PC-9 (cell line): ENCODE results near the gene EHBP1. TPM values are rescaled to one million over a fixed set of nuclear protein-coding genes. Genes with fewer than 3 reads are reported as not detected.

Source experiments
- BruUV-seq: library from RNA; stranded (reverse); fragments of 400-500 nt; replicated peaks from 2 replicates; lab custom pipeline; 2021; lab: Mats Ljungman, UMichigan
- CTCF ChIA-PET: fragments of 300-600 bp; sonication (Branson Sonifier 250); formaldehyde crosslinking; loops from one replicate; lab custom pipeline; 2022; ENCODE audit warnings: antibody characterized with exemption; lab: Charles Lee
- POLR2A ChIA-PET: fragments of 300-600 bp; sonication (Branson Sonifier 250); formaldehyde crosslinking; loops from one replicate; lab custom pipeline; 2022; ENCODE audit warnings: antibody characterized with exemption; ENCODE audit not compliant: unreplicated experiment; lab: Charles Lee
- DNase-seq, 2 experiments: peaks; one replicate each; pipeline versions ENCODE4 v3.0.0 to v3.0.0-alpha.2; 2015 to 2022; ENCODE audit warnings: mixed read lengths in 1 of 2
- H2AFZ ChIP-seq: fragments of 200-600 bp; sonication (generic); 2 replicates; pipeline ENCODE4 v1.8.1; 2017; ENCODE audit warnings: antibody characterized with exemption
- H3F3A ChIP-seq: fragments of 200-600 bp; sonication (generic); 2 replicates; pipeline ENCODE4 v1.8.1; 2017; ENCODE audit warnings: antibody characterized with exemption, mild to moderate bottlenecking, low read depth; ENCODE audit not compliant: insufficient read depth
- H3K27ac ChIP-seq: fragments of 200-600 bp; sonication (generic); 2 replicates; pipeline ENCODE4 v1.6.1; 2016; ENCODE audit warnings: mixed run types
- H3K27me3 ChIP-seq: fragments of 200-600 bp; sonication (generic); 2 replicates; pipeline ENCODE4 v1.6.1; 2016; ENCODE audit warnings: low read depth, mixed run types; ENCODE audit not compliant: insufficient read depth
- H3K36me3 ChIP-seq: fragments of 200-600 bp; sonication (generic); 2 replicates; pipeline ENCODE4 v1.6.1; 2016; ENCODE audit warnings: low read depth, mixed run types
- H3K4me1 ChIP-seq: fragments of 200-600 bp; sonication (generic); replicated peaks from 2 replicates; pipeline ENCODE4 v1.6.1; 2016; ENCODE audit warnings: mixed run types; ENCODE audit not compliant: insufficient read depth
- H3K4me2 ChIP-seq: fragments of 200-600 bp; sonication (generic); 2 replicates; pipeline ENCODE4 v1.6.1; 2017; ENCODE audit warnings: mixed run types
- H3K4me3 ChIP-seq: fragments of 200-600 bp; sonication (generic); 2 replicates; pipeline ENCODE4 v1.6.1; 2016; ENCODE audit warnings: mixed run types
- H3K79me2 ChIP-seq: fragments of 200-600 bp; sonication (generic); 2 replicates; pipeline ENCODE4 v1.6.1; 2017; ENCODE audit warnings: low read depth, mixed run types
- H3K9me2 ChIP-seq: fragments of 200-600 bp; sonication (generic); 2 replicates; pipeline ENCODE4 v1.8.1; 2017; ENCODE audit warnings: mild to moderate bottlenecking; ENCODE audit not compliant: insufficient read depth
- H3K9me3 ChIP-seq: fragments of 200-600 bp; sonication (generic); 2 replicates; pipeline ENCODE4 v1.8.1; 2016; ENCODE audit warnings: low read depth; ENCODE audit not compliant: insufficient read depth
- H4K20me1 ChIP-seq: fragments of 200-600 bp; sonication (generic); 2 replicates; pipeline ENCODE4 v1.8.1; 2017; ENCODE audit not compliant: insufficient read depth
- EZH2 ChIP-seq: fragments of 200-600 bp; sonication (generic); IDR thresholded peaks from 2 replicates; pipeline ENCODE4 v1.8.0; 2017; ENCODE audit warnings: antibody characterized with exemption, low read depth
- intact Hi-C: fragments of 100-400 bp; cut with micrococcal nuclease; formaldehyde crosslinking; loops from one replicate; pipeline ENCODE4 v1.10.0; 2022; ENCODE audit not compliant: unreplicated experiment
- total RNA-seq: library from RNA; stranded (reverse); gene quantifications from 2 replicates; pipeline ENCODE4 v1.2.3, GENCODE V29; 2021
- TF ChIP-seq, protein P1 (sequence below): fragments of 200-600 bp; sonication (generic); conservative IDR thresholded peaks from 2 replicates; pipeline ENCODE4 v1.6.1; 2017; ENCODE audit warnings: mixed run types, antibody characterized with exemption, mild to moderate bottlenecking, moderate library complexity

Gene EHBP1
- total RNA-seq, 1 experiment from 2014 or later, result 100 TPM

- H3K79me2 ChIP-seq, result no peaks in the 10 kb centered on the region
- ChIA-PET CTCF (no interaction called here), POLR2A (no interaction called here)
- no peak overlapping the region for H2AFZ ChIP-seq
- no peak overlapping the region for H3K4me2 ChIP-seq
- TF ChIP-seq, protein P1, sequence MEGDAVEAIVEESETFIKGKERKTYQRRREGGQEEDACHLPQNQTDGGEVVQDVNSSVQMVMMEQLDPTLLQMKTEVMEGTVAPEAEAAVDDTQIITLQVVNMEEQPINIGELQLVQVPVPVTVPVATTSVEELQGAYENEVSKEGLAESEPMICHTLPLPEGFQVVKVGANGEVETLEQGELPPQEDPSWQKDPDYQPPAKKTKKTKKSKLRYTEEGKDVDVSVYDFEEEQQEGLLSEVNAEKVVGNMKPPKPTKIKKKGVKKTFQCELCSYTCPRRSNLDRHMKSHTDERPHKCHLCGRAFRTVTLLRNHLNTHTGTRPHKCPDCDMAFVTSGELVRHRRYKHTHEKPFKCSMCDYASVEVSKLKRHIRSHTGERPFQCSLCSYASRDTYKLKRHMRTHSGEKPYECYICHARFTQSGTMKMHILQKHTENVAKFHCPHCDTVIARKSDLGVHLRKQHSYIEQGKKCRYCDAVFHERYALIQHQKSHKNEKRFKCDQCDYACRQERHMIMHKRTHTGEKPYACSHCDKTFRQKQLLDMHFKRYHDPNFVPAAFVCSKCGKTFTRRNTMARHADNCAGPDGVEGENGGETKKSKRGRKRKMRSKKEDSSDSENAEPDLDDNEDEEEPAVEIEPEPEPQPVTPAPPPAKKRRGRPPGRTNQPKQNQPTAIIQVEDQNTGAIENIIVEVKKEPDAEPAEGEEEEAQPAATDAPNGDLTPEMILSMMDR, result peak; percentile 63
- no peak for TF ChIP-seq EZH2
- H3K4me3 ChIP-seq, result no peak overlapping the region
- no peak for DNase-seq
- no peaks in the 10 kb centered on the region for H3K9me3 ChIP-seq
- H3K9me2 ChIP-seq, result no peaks in the 10 kb centered on the region
- H4K20me1 ChIP-seq, result no peaks in the 10 kb centered on the region
- no peaks in the 10 kb centered on the region for H3K4me1 ChIP-seq
- no peaks in the 10 kb centered on the region for H3F3A ChIP-seq
- intact Hi-C loops, result no loop called here
- H3K27ac ChIP-seq, result no peak overlapping the region
- BruUV-seq, result no TSS peak
- H3K27me3 ChIP-seq, result no peaks in the 10 kb centered on the region
- no peaks in the 10 kb centered on the region for H3K36me3 ChIP-seq
Measured at GRCh38 chr2:63078852-63079606, 373.5 kb downstream of the EHBP1 start.

DNA sequence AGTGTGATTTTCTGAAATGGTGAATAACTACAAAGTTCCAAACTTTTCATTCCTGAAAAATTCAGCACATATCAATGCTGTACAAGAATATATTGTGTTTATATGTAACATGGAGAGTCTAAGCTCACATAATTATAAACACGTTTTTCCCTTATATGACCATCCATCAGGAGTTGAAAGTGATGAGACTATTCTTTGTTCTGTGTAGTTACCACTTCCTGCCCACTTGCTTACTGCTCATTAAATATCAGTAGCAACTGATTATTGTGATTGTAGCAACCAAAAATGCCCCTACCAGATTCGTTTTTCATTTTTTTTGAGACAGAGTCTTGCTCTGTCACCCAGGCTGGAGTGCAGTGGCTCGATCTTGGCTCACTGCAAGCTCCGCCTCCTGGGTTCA is 375.9 kb downstream of the EHBP1 start:
- Histone ChIP-seq H3F3A (no peaks in the 10 kb centered on the region), H3K79me2 (no peaks in the 10 kb centered on the region), H3K9me2 (no peaks in the 10 kb centered on the region), H3K4me1 (no peaks in the 10 kb centered on the region), H4K20me1 (no peaks in the 10 kb centered on the region), H3K4me3 (no peak overlapping the region), H2AFZ (no peak overlapping the region), H3K4me2 (no peak overlapping the region), H3K27ac (no peak overlapping the region), H3K9me3 (no peaks in the 10 kb centered on the region), H3K36me3 (no peaks in the 10 kb centered on the region), H3K27me3 (no peaks in the 10 kb centered on the region)
- DNase-seq, result no peak
- no TSS peak for BruUV-seq
- intact Hi-C loops, result no loop called here
- CTCF ChIA-PET, result interaction anchor here (0.6 kb wide), 1 partner anchor 1030 kb away, joined by 5 read pairs; no protein-coding TSS in a partner anchor
- POLR2A ChIA-PET, result no interaction called here
- no peak for TF ChIP-seq EZH2
- TF ChIP-seq, protein P1, result no peak

DNA sequence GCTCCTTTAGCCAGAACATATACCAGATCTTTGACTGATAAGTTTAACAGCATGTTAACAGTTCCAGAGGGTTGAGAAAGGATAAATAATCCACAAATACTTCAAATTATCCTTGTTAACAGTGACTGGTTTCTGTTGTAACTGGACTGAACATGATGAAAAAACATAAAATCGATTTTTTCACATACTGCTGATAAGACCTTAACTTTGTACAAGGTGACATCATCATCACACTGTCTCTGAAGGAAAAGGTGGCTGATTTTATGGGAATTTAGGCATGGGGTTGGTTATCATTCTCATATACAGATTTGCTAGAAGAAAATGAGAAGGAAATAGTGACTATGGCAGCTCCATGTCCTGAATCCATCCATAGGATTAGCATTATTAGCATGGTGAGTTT is 381.2 kb downstream of the EHBP1 start:
- Histone ChIP-seq H3F3A (no peaks in the 10 kb centered on the region), H3K4me1 (no peaks in the 10 kb centered on the region), H3K4me3 (no peak overlapping the region), H3K27ac (no peak overlapping the region), H3K27me3 (no peaks in the 10 kb centered on the region), H3K4me2 (no peak overlapping the region), H3K79me2 (no peaks in the 10 kb centered on the region), H3K9me3 (no peaks in the 10 kb centered on the region), H3K9me2 (no peaks in the 10 kb centered on the region), H2AFZ (no peak overlapping the region), H3K36me3 (no peaks in the 10 kb centered on the region), H4K20me1 (no peaks in the 10 kb centered on the region)
- CTCF ChIA-PET, result no interaction called here
- intact Hi-C loops, result no loop called here
- POLR2A ChIA-PET, result interaction anchor here (0.7 kb wide), 1 partner anchor 813 kb away, joined by 4 read pairs; no protein-coding TSS in a partner anchor
- no peak for DNase-seq
- no TSS peak for BruUV-seq
- TF ChIP-seq EZH2, result no peak
- TF ChIP-seq, protein P1, result no peak
